H1 (cell line): ENCODE measurements around the gene CDCA5. TPM values are rescaled to one million over a fixed set of nuclear protein-coding genes. Genes with fewer than 3 reads are reported as not detected.

Experiments
- CTCF ChIA-PET: fragments of 300-600 bp; sonication (Branson Sonifier 250); formaldehyde crosslinking; loops from one replicate; lab custom pipeline; 2021; ENCODE audit not compliant: partially characterized antibody; lab: Charles Lee
- POLR2A ChIA-PET: fragments of 300-600 bp; sonication (Branson Sonifier 250); formaldehyde crosslinking; loops from one replicate; lab custom pipeline; 2021; ENCODE audit warnings: inconsistent platforms; ENCODE audit not compliant: partially characterized antibody; lab: Charles Lee
- DNase-seq, 2 experiments: peaks; one replicate each; pipeline versions ENCODE4 v3.0.0 to v3.0.0-alpha.2; 2010 to 2022; ENCODE audit warnings: low spot score in 2 of 2, low read depth in 1 of 2, mixed read lengths in 1 of 2
- FAIRE-seq: peaks from 2 replicates; lab custom pipeline; 2011; peaks lifted over from hg19 to GRCh38; lab: Jason Lieb, UNC
- H2AFZ ChIP-seq: 2 replicates; pipeline ENCODE4 v1.8.1; 2012; ENCODE audit warnings: low read length, inconsistent platforms
- H2AK5ac ChIP-seq: 2 replicates; pipeline ENCODE4 v1.6.1; 2013; ENCODE audit warnings: low read depth, low read length
- H2BK120ac ChIP-seq: replicated peaks from 2 replicates; pipeline ENCODE3; 2013; ENCODE audit warnings: low read depth, low read length, inconsistent platforms
- H2BK12ac ChIP-seq: 2 replicates; pipeline ENCODE4 v1.6.1; 2013; ENCODE audit warnings: low read depth, low read length
- H2BK15ac ChIP-seq: 2 replicates; pipeline ENCODE4 v1.6.1; 2013; ENCODE audit warnings: low read length
- H2BK20ac ChIP-seq: 2 replicates; pipeline ENCODE4 v1.6.1; 2013; ENCODE audit warnings: low read length
- H2BK5ac ChIP-seq: 2 replicates; pipeline ENCODE4 v1.6.1; 2013; ENCODE audit warnings: low read depth, low read length
- H3K14ac ChIP-seq: 2 replicates; pipeline ENCODE4 v1.6.1; 2013; ENCODE audit warnings: inconsistent platforms; ENCODE audit not compliant: insufficient read length
- H3K18ac ChIP-seq: 2 replicates; pipeline ENCODE4 v1.6.1; 2013; ENCODE audit warnings: low read length; ENCODE audit errors: extremely low read depth
- H3K23ac ChIP-seq: 2 replicates; pipeline ENCODE4 v1.6.1; 2013; ENCODE audit warnings: inconsistent platforms; ENCODE audit not compliant: insufficient read length
- H3K23me2 ChIP-seq: 2 replicates; pipeline ENCODE4 v1.6.1; 2013; ENCODE audit warnings: low read depth, low read length
- H3K27ac ChIP-seq: 2 replicates; pipeline ENCODE4 v1.6.1; 2011; ENCODE audit warnings: low read depth, low read length, inconsistent platforms
- H3K27me3 ChIP-seq, 4 experiments: replicated peaks in 1 of 4; 1 replicate in 1 of 4; 2 replicates in 3 of 4; pipeline versions ENCODE4 v1.6.1 to v1.8.1; 2011 to 2013; ENCODE audit warnings: low read length in 3 of 4, mild to moderate bottlenecking in 3 of 4, inconsistent platforms in 2 of 4, mixed read lengths in 2 of 4, moderate library complexity in 1 of 4; ENCODE audit not compliant: control insufficient read depth in 3 of 4, insufficient read depth in 3 of 4; ENCODE audit errors: extremely low read depth in 1 of 4
- H3K36me3 ChIP-seq, 4 experiments: 2 replicates each; pipeline versions ENCODE4 v1.6.1 to v1.8.1; 2011 to 2013; ENCODE audit warnings: mild to moderate bottlenecking in 4 of 4, low read length in 3 of 4, moderate library complexity in 2 of 4, control low read depth in 1 of 4, inconsistent platforms in 1 of 4; ENCODE audit not compliant: insufficient read depth in 4 of 4, control insufficient read depth in 2 of 4
- H3K4ac ChIP-seq: replicated peaks from 2 replicates; pipeline ENCODE3; 2013; ENCODE audit warnings: low read length, low read depth, mixed read lengths, inconsistent platforms; ENCODE audit not compliant: insufficient read length
- H3K4me1 ChIP-seq, 4 experiments: replicated peaks in 1 of 4; 1 replicate in 1 of 4; 2 replicates in 3 of 4; pipeline versions ENCODE4 v1.6.1 to v1.8.1; 2011 to 2013; ENCODE audit warnings: low read length in 3 of 4, inconsistent platforms in 2 of 4, mixed read lengths in 1 of 4; ENCODE audit not compliant: insufficient read depth in 4 of 4, control insufficient read depth in 3 of 4
- H3K4me2 ChIP-seq, 2 experiments: 2 replicates each; pipeline versions ENCODE4 v1.6.1 to v1.8.1; 2011 to 2013; ENCODE audit warnings: low read depth in 2 of 2, low read length in 2 of 2, control low read depth in 1 of 2, inconsistent platforms in 1 of 2, mild to moderate bottlenecking in 1 of 2; ENCODE audit not compliant: insufficient read depth in 1 of 2
- H3K4me3 ChIP-seq, 4 experiments: fragments of 200-600, 300-600 bp in 1 of 4; sonication (generic), shearing (Covaris generic), sonication (Bioruptor Twin) in 1 of 4; 2 replicates each; pipeline versions ENCODE4 v1.5.1 to v1.8.1; 2011 to 2016; ENCODE audit warnings: low read length in 4 of 4, low read depth in 3 of 4, control low read depth in 2 of 4, inconsistent platforms in 2 of 4, mild to moderate bottlenecking in 2 of 4, mixed read lengths in 1 of 4, moderate library complexity in 1 of 4; ENCODE audit not compliant: insufficient read depth in 2 of 4; ENCODE audit errors: extremely low read depth in 1 of 4
- H3K56ac ChIP-seq: replicated peaks from 2 replicates; pipeline ENCODE3; 2013; ENCODE audit warnings: low read depth, mild to moderate bottlenecking, mixed read lengths, low read length, inconsistent platforms; ENCODE audit not compliant: insufficient read length
- H3K79me1 ChIP-seq: 2 replicates; pipeline ENCODE4 v1.6.1; 2013; ENCODE audit warnings: low read depth, low read length, control low read depth
- H3K79me2 ChIP-seq, 2 experiments: 2 replicates each; pipeline versions ENCODE4 v1.6.1 to v1.8.1; 2012 to 2013; ENCODE audit warnings: low read length in 2 of 2, mild to moderate bottlenecking in 2 of 2, inconsistent platforms in 1 of 2; ENCODE audit not compliant: insufficient read depth in 2 of 2, control insufficient read depth in 1 of 2
- H3K9ac ChIP-seq, 4 experiments: replicated peaks in 1 of 4; 1 replicate in 1 of 4; 2 replicates in 3 of 4; pipeline versions ENCODE4 v1.6.1 to v1.8.1; 2011 to 2013; ENCODE audit warnings: low read depth in 3 of 4, low read length in 3 of 4, control low read depth in 2 of 4, mild to moderate bottlenecking in 2 of 4, moderate library complexity in 2 of 4, inconsistent platforms in 1 of 4; ENCODE audit errors: extremely low read depth in 1 of 4
- H3K9me3 ChIP-seq, 2 experiments: 2 replicates each; pipeline versions ENCODE4 v1.6.1 to v1.8.1; 2012 to 2013; ENCODE audit warnings: mild to moderate bottlenecking in 2 of 2, moderate library complexity in 2 of 2, control low read depth in 1 of 2, inconsistent platforms in 1 of 2, low read depth in 1 of 2, low read length in 1 of 2, mixed read lengths in 1 of 2; ENCODE audit not compliant: insufficient read depth in 2 of 2
- H4K20me1 ChIP-seq, 2 experiments: replicated peaks in 1 of 2; 2 replicates each; pipeline versions ENCODE3 to v1.8.1; 2011 to 2013; ENCODE audit warnings: inconsistent platforms in 2 of 2, low read length in 2 of 2, mild to moderate bottlenecking in 1 of 2; ENCODE audit not compliant: insufficient read depth in 2 of 2, control insufficient read depth in 1 of 2
- H4K5ac ChIP-seq: 2 replicates; pipeline ENCODE4 v1.6.1; 2013; ENCODE audit warnings: low read length, low read depth, mixed read lengths, inconsistent platforms; ENCODE audit not compliant: insufficient read length
- H4K8ac ChIP-seq: 2 replicates; pipeline ENCODE4 v1.8.0; 2013; ENCODE audit warnings: mild to moderate bottlenecking, moderate library complexity, low read length, inconsistent platforms; ENCODE audit not compliant: insufficient read depth; ENCODE audit errors: extremely low read depth
- H4K91ac ChIP-seq: replicated peaks from 2 replicates; pipeline ENCODE3; 2013; ENCODE audit warnings: low read length, mixed read lengths, inconsistent platforms; ENCODE audit not compliant: insufficient read length
- ATF2 ChIP-seq: IDR thresholded peaks from 2 replicates; pipeline ENCODE4 v1.6.1; 2012; ENCODE audit warnings: low read length, inconsistent platforms
- SRF ChIP-seq: IDR thresholded peaks from 2 replicates; pipeline ENCODE4 v1.6.1; 2011; ENCODE audit warnings: mild to moderate bottlenecking, low read depth, low read length, moderate library complexity
- TBP ChIP-seq: IDR thresholded peaks from 2 replicates; pipeline ENCODE4 v1.6.1; 2011; ENCODE audit warnings: low read depth, low read length, improper control_type of control experiment
- WGBS, 2 experiments: shearing (Covaris generic) in 1 of 2; methylation state at CpG; one replicate each; pipeline versions ENCODE4 v1.1.6 to v1.1.7; 2013 to 2015; ENCODE audit warnings: low lambda C conversion rate in 2 of 2, mixed read lengths in 2 of 2, inconsistent platforms in 1 of 2, low coverage in 1 of 2, missing lambda C conversion rate in 1 of 2; ENCODE audit not compliant: insufficient replicate concordance in 2 of 2, insufficient coverage in 1 of 2, insufficient read length in 1 of 2; ENCODE audit errors: extremely low coverage in 1 of 2, missing lambda C conversion rate in 1 of 2; 5-methylcytosine and 5-hydroxymethylcytosine counted together
- polyA plus RNA-seq, 7 experiments: library from polyadenylated mRNA; depleted of rRNA in 3 of 7; stranded (reverse) in 5 of 7; unstranded in 2 of 7; fragments of >200 nt in 5 of 7; fragments of 200-250 nt in 2 of 7; gene quantifications; 1 replicate in 5 of 7; 2 replicates in 1 of 7; 4 replicates in 1 of 7; pipeline versions ENCODE4 v1.2.1 to v1.2.3, GENCODE V29; 2011 to 2013; ENCODE audit warnings: missing spikeins in 2 of 7, mixed read lengths in 2 of 7
- total RNA-seq: library from RNA; stranded (reverse); fragmentation: NEBNext Ultra II Directional; extraction: Animal tissue kit (Norgen Biotek cat#: 25700); gene quantifications from 2 replicates; pipeline ENCODE4 v1.2.1, GENCODE V29; 2021

CDCA5 gene
- total and polyA plus RNA-seq, 2 of the 8 experiments (the other 6 are each of a cell fraction or from before 2014, with no cell fraction given), result 39.2 to 87.0 TPM

- H3K79me1 ChIP-seq, result peaks cover 3% of the 10 kb centered on the region; the same call in 1 of the 2 replicates
- peaks cover 16 to 48% (median 39%) of the 10 kb centered on the region in 4 experiments for H3K36me3 ChIP-seq
- no peak overlapping the region for H2BK5ac ChIP-seq
- TF ChIP-seq TBP, result no peak
- TF ChIP-seq SRF, result no peak
- TF ChIP-seq ATF2, result no peak
- no peak overlapping the region for H3K14ac ChIP-seq
- no peak overlapping the region for H2BK15ac ChIP-seq
- H3K9ac ChIP-seq, result no peak overlapping the region
- H2AFZ ChIP-seq, result no peak overlapping the region
- no peak overlapping the region for H3K56ac ChIP-seq
- H3K4me3 ChIP-seq, result no peak overlapping the region
- H4K20me1 ChIP-seq, result peaks cover 0 to 16% of the 10 kb centered on the region in 2 experiments
- H3K4me1 ChIP-seq, result peaks cover 0 to 13% (median 7%) of the 10 kb centered on the region in 4 experiments; a peak in 6 of 7 replicates
- no peak overlapping the region for H2BK20ac ChIP-seq
- no peak overlapping the region for H4K5ac ChIP-seq
- H4K8ac ChIP-seq, result no peak overlapping the region
- ChIA-PET CTCF (interaction anchor here (0.8 to 9.5 kb wide), 7 partner anchors 9 to 284 kb away, joined by 3 to 71 read pairs (median 4); partner anchors contain the start of genes CAPN1, FAU, MRPL49 and TM7SF2), POLR2A (interaction anchor here (1.0 to 15.8 kb wide), 3 partner anchors 13 to 38 kb away, joined by 3 to 305 read pairs (median 11); partner anchors contain the start of genes FAU, MRPL49, TM7SF2 and ZNHIT2)
- no peak overlapping the region for H3K4me2 ChIP-seq
- peaks cover 0 to 15% of the 10 kb centered on the region in 2 experiments; a peak in 1 of 4 replicates for H3K79me2 ChIP-seq
- H3K9me3 ChIP-seq, result no peaks in the 10 kb centered on the region
- 0 out of 2 replicates have a peak overlapping the region, but pooled peaks have one; percentile 27 for H2BK12ac ChIP-seq
- no peak overlapping the region for H3K4ac ChIP-seq
- WGBS, 2 experiments, result 84% methylated on average over 3 of the region's 3 CpGs; no CpG with 5 or more reads in 1 of the 2 experiments
- H4K91ac ChIP-seq, result no peak overlapping the region
- DNase-seq (no peak), FAIRE-seq (no peak)
- no peak overlapping the region for H2BK120ac ChIP-seq
- no peak overlapping the region for H3K18ac ChIP-seq
- H2AK5ac ChIP-seq, result no peak overlapping the region
- no peak overlapping the region for H3K23ac ChIP-seq
- H3K27me3 ChIP-seq, result no peaks in the 10 kb centered on the region
- H3K23me2 ChIP-seq, result peaks cover 14% of the 10 kb centered on the region
- H3K27ac ChIP-seq, result no peak overlapping the region
Observed at GRCh38 chr11:65131417-65131776, 47.6 kb upstream of the CDCA5 start.
